Natural killer cell (primary cell): ENCODE results near the gene EXOC1. TPM values are rescaled to one million over a fixed set of nuclear protein-coding genes. Genes with fewer than 3 reads are reported as not detected.

Experiments
- ATAC-seq, 3 donors: fragments of 150-1000 bp in 2 of 3; fragments of 200-7000 bp in 1 of 3; cut with Tn5 transposase; 1 replicate in 1 of 3; 2 replicates in 2 of 3; pipeline ENCODE4 v1.10.0; 2021; ENCODE audit warnings: mild to moderate bottlenecking in 2 of 3, moderate library complexity in 2 of 3
- DNase-seq, 2 donors: peaks; one replicate each; pipeline versions ENCODE4 v3.0.0 to v3.0.0-alpha.2; 2013 to 2021; ENCODE audit warnings: mixed read lengths in 1 of 2
- H3K27ac ChIP-seq: one replicate; pipeline ENCODE4 v1.5.1; 2013; ENCODE audit warnings: mild to moderate bottlenecking, low read length
- H3K27me3 ChIP-seq: one replicate; pipeline ENCODE4 v1.6.1; 2013; ENCODE audit warnings: low read length; ENCODE audit not compliant: control insufficient read depth, insufficient read depth
- H3K36me3 ChIP-seq: one replicate; pipeline ENCODE4 v1.6.1; 2013; ENCODE audit warnings: low read length; ENCODE audit not compliant: control insufficient read depth, insufficient read depth
- H3K4me1 ChIP-seq: one replicate; pipeline ENCODE4 v1.6.1; 2013; ENCODE audit warnings: low read length; ENCODE audit not compliant: control insufficient read depth, insufficient read depth
- H3K4me3 ChIP-seq: one replicate; pipeline ENCODE4 v1.5.1; 2013; ENCODE audit warnings: low read length
- H3K9me3 ChIP-seq: one replicate; pipeline ENCODE4 v1.6.1; 2013; ENCODE audit warnings: low read length; ENCODE audit not compliant: control insufficient read depth, insufficient read depth
- H3K27ac Mint-ChIP-seq, 2 donors: one replicate each; pipeline ENCODE4 v1.8.0; 2022; ENCODE audit warnings: mild to moderate bottlenecking in 2 of 2, mixed read lengths in 2 of 2, moderate library complexity in 1 of 2
- H3K27me3 Mint-ChIP-seq, 2 donors: one replicate each; pipeline ENCODE4 v1.8.0; 2022; ENCODE audit warnings: low read depth in 2 of 2, mixed read lengths in 2 of 2
- H3K36me3 Mint-ChIP-seq: one replicate; pipeline ENCODE4 v1.8.0; 2022; ENCODE audit warnings: mixed read lengths
- H3K4me1 Mint-ChIP-seq, 2 donors: one replicate each; pipeline ENCODE4 v1.8.0; 2022; ENCODE audit warnings: mixed read lengths in 2 of 2
- H3K4me3 Mint-ChIP-seq: one replicate; pipeline ENCODE4 v1.8.0; 2022; ENCODE audit warnings: mild to moderate bottlenecking, moderate library complexity, mixed read lengths
- H3K9me3 Mint-ChIP-seq, 2 donors: one replicate each; pipeline ENCODE4 v1.8.0; 2022; ENCODE audit warnings: mixed read lengths in 2 of 2
- CTCF ChIP-seq: fragments of 200-600 bp; IDR thresholded peaks from one replicate; pipeline ENCODE4 v1.8.0; 2022; ENCODE audit warnings: antibody characterized with exemption
- WGBS: methylation state at CpG from one replicate; pipeline ENCODE4 v1.1.7; 2013; ENCODE audit warnings: missing lambda C conversion rate; ENCODE audit not compliant: insufficient coverage; 5-methylcytosine and 5-hydroxymethylcytosine counted together
- intact Hi-C: fragments of 100-400 bp; cut with micrococcal nuclease; formaldehyde crosslinking; loops from one replicate; pipeline ENCODE4 v1.14.2; 2022
- total RNA-seq, 4 donors: library from RNA; stranded (reverse); fragments of 120-200 nt in 1 of 4; gene quantifications; one replicate each; pipeline versions ENCODE4 v1.2.3 to v1.2.4, GENCODE V29; 2013 to 2022

EXOC1 gene, protein sequence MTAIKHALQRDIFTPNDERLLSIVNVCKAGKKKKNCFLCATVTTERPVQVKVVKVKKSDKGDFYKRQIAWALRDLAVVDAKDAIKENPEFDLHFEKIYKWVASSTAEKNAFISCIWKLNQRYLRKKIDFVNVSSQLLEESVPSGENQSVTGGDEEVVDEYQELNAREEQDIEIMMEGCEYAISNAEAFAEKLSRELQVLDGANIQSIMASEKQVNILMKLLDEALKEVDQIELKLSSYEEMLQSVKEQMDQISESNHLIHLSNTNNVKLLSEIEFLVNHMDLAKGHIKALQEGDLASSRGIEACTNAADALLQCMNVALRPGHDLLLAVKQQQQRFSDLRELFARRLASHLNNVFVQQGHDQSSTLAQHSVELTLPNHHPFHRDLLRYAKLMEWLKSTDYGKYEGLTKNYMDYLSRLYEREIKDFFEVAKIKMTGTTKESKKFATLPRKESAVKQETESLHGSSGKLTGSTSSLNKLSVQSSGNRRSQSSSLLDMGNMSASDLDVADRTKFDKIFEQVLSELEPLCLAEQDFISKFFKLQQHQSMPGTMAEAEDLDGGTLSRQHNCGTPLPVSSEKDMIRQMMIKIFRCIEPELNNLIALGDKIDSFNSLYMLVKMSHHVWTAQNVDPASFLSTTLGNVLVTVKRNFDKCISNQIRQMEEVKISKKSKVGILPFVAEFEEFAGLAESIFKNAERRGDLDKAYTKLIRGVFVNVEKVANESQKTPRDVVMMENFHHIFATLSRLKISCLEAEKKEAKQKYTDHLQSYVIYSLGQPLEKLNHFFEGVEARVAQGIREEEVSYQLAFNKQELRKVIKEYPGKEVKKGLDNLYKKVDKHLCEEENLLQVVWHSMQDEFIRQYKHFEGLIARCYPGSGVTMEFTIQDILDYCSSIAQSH
- 10 to 100 TPM; 16.3 to 25.8 (median 20.9) TPM for total RNA-seq
- 61.6 TPM for total RNA-seq (2013)

DNA sequence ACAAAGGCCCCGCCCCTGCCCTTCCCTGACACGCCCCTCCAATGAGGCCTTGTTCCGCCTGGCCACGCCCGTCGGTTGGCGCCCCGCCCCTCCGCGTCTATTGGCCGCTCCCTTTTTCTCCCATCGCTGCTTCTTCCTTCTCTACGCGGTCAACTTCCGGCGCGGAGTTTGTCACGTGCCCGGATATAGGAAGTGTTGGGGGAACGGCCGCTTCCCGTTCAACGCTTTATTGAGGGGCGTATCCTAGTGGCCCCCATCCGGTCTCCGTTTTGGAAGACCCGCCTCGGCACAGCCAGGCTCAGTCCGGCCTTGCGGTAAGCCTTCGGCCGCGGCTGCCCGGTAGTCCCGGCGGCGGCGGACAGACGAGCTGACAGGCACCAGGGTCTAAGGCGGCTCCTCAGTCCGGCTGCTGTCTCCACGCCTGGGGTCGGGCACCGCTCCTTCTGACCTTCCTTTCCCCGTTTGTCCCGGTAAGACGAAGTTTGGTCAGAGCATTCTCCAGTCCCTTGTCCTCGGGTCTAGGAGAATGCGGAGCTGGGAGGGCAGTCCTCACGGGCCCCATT, at the start of gene EXOC1:
TSS of gene EXOC1 (plus strand) at position 165 of the 563 bp plus-strand sequence. CDS start 4,676 bp downstream, outside the sequence.
- H3K4me3 ChIP-seq: peak within 1 kb of the TSS; percentile 98
- no peak for TF ChIP-seq CTCF
- peak within 1 kb of the TSS; percentile 45 for H3K4me3 Mint-ChIP-seq

GRCh38 chr4:55807556-55807955, 45.9 kb upstream of the EXOC1 start:
- no peak for TF ChIP-seq CTCF
- intact Hi-C loops: no loop called here
- DNase-seq (no peak), ATAC-seq (no peak)
- Histone ChIP-seq H3K9me3 (no peaks in the 10 kb centered on the region), H3K27ac (no peak overlapping the region), H3K4me3 (no peak overlapping the region), H3K27me3 (no peaks in the 10 kb centered on the region), H3K4me1 (no peaks in the 10 kb centered on the region), H3K36me3 (no peaks in the 10 kb centered on the region)
- Mint-ChIP-seq H3K9me3 (no peaks in the 10 kb centered on the region), H3K27me3 (peaks cover 5 to 13% of the 10 kb centered on the region in 2 donors), H3K36me3 (no peaks in the 10 kb centered on the region), H3K4me1 (no peaks in the 10 kb centered on the region), H3K4me3 (no peak overlapping the region), H3K27ac (no peak overlapping the region)

More for the DNA sequence above, at the start of gene EXOC1:
- peaks cover 14% of the 10 kb centered on the region for H3K4me1 ChIP-seq
- ATAC-seq (peak; percentile 94 to 96 (median 95)), DNase-seq (peak; percentile 88 to 97)
- Mint-ChIP-seq H3K27ac (peak within 1 kb of the TSS in 1 of 2 donors; percentile 91), H3K4me1 (peaks cover 17 to 20% of the 10 kb centered on the region in 2 donors), H3K9me3 (peaks cover 0 to 3% of the 10 kb centered on the region in 2 donors), H3K27me3 (peaks cover 0 to 10% of the 10 kb centered on the region in 2 donors), H3K36me3 (no peaks in the 10 kb centered on the region)
- intact Hi-C loops: loop anchor here (5.0 to 10.0 kb wide), 2 partner anchors 306 to 1051 kb away; partner anchors contain the start of genes CLOCK and REST
- H3K27me3 ChIP-seq: no peaks in the 10 kb centered on the region
- under 1% methylated on average over 50 of the region's 50 CpGs for WGBS
- no peaks in the 10 kb centered on the region for H3K9me3 ChIP-seq
- H3K36me3 ChIP-seq: no peaks in the 10 kb centered on the region
- H3K27ac ChIP-seq: peak within 1 kb of the TSS; percentile 73

GRCh38 chr4:55808186-55808585, 45.3 kb upstream of the EXOC1 start:
- peaks cover 7 to 10% of the 10 kb centered on the region in 2 donors for H3K27me3 Mint-ChIP-seq
- ATAC-seq (no peak), DNase-seq (no peak)
- Histone ChIP-seq H3K9me3 (no peaks in the 10 kb centered on the region), H3K27me3 (no peaks in the 10 kb centered on the region), H3K4me3 (no peak overlapping the region), H3K4me1 (no peaks in the 10 kb centered on the region), H3K36me3 (no peaks in the 10 kb centered on the region), H3K27ac (no peak overlapping the region)
- no peaks in the 10 kb centered on the region for H3K9me3 Mint-ChIP-seq
- 67% methylated on average over 1 of the region's 2 CpGs for WGBS
- H3K27ac Mint-ChIP-seq: no peak overlapping the region
- no peaks in the 10 kb centered on the region for H3K4me1 Mint-ChIP-seq
- intact Hi-C loops: no loop called here
- TF ChIP-seq CTCF: no peak
- no peaks in the 10 kb centered on the region for H3K36me3 Mint-ChIP-seq
- no peak overlapping the region for H3K4me3 Mint-ChIP-seq
